GM08714 (cell line): ENCODE measurements around the gene UGCG.
"Not testable (repeated sequence)": the region's sequence is repeated elsewhere in the genome, so short reads cannot be mapped to it uniquely, and the experiment has no call there.

Experiments used
- H3K4me3 ChIP-seq: fragments of 200-500 bp; sonication (Bioruptor generic); 2 replicates; pipeline ENCODE4 v1.5.1; 2014; ENCODE audit warnings: mild to moderate bottlenecking, low read length, inconsistent platforms
- ZNF274 ChIP-seq: IDR thresholded peaks from 2 replicates; pipeline ENCODE4 v1.6.1; 2012; ENCODE audit warnings: mild to moderate bottlenecking, low read depth, low read length

The UGCG gene

DNA sequence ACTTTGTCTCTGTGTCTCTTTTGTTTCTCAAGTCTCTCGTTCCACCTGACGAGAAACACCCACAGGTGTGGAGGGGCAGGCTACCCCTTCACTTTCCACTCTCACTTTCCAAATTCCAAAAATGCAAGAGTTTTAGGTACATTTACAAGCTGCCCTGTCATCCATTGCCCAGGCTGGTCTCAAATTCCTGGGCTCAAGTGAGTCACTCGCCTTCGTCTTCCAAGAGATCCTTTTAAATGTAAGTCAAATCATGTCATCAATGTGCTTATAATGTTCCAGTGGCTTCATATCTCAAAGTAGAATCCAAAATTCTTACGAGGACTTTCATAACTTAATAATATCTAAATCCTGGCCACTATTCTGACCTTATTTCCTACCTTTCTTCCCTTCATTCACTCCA is 20.4 kb upstream of the UGCG start:
- no peak for TF ChIP-seq ZNF274

DNA sequence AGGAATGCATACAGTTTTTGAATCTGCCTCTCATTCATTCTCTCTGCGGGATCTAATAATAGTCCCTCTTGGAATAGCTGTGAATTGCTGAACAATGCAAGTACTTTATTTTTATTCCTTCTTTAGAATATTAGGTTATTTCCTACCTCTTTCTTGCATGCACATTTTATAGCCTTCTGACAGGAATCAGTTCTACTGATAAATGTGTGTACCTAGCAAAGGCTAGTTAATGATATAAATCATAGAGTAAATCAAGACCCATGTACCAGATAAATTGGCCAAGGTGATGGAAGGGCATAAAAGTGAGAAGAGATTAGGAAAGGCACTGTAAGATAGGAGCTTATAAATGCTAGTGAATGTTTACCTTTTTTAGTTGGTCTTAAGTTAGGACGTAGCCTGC is 19.2 kb upstream of the UGCG start:
- no peak overlapping the region for H3K4me3 ChIP-seq
- no peak for TF ChIP-seq ZNF274

More for the DNA sequence above, 20.4 kb upstream of the UGCG start:
- H3K4me3 ChIP-seq, result no peak overlapping the region

DNA sequence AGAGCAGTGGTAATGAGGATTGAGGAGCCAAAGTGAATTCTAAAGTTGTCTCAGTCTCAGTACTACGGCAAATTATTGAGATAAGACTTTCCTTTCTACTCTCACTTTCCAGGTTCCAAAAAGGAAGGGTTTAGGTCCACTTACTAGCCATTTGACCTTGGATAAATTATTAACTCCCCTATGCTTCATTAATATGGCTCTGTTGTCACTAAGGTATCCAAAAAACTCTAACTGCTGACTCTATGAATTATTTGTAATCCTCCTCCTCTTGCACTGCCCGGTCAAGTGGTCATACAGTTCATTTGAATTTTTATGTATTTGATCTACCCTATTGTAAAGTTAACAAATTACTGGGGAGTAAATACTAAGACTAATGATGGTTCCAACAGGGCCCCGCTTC is 17.7 kb upstream of the UGCG start:
- no peak for TF ChIP-seq ZNF274
- H3K4me3 ChIP-seq, result no peak overlapping the region

DNA sequence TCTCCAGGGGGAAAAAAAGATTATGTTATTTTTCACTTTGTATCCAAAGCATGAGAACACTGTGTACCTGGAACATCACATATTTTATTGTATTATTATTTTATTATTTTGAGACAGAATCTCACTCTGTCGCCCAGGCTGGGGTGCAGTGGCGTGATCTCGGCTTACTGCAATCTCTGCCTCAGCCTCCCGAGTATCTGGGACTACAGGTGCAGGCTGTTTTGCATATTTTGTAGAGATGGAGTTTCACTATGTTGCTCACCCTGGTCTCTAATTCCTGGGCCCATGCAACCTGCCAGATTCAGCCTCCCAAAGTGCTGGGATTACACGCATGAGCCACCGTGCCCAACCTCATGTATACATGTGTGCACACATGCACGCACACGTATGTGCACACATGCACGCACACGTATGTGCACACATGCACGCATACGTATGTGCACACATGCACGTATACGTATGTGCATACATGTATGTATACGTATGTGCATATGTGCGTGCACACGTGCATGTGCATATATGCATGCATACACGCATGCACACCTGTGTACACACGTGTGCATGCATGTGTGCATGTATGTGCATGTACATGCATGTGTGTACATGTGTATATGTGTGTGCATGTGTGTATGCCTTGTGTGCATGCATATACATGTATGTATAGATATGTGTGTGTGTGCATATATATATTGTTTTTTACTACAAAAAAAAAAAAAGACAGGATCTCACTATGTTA is 9.5 kb upstream of the UGCG start:
- no peak overlapping the region for H3K4me3 ChIP-seq
- no peak for TF ChIP-seq ZNF274

DNA sequence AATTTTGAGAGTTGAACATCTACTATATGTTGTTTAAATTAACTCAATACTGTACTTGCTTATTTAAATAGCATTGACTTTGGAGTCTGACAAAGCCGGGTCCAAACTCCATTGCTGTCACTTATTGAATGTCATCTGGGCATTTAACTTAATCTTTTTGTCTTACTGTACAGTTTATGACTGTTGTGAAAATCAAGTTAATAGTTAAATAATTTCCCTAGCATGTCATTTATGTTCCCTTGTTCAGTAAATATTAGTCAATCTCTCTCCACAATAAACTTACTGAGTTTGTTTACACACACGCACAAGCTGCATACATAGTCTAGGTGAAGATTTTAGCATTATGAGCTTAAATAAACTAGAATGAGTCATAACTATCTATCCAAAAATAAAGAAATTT is 6.3 kb upstream of the UGCG start:
- no peak for TF ChIP-seq ZNF274
- H3K4me3 ChIP-seq, result no peak overlapping the region

DNA sequence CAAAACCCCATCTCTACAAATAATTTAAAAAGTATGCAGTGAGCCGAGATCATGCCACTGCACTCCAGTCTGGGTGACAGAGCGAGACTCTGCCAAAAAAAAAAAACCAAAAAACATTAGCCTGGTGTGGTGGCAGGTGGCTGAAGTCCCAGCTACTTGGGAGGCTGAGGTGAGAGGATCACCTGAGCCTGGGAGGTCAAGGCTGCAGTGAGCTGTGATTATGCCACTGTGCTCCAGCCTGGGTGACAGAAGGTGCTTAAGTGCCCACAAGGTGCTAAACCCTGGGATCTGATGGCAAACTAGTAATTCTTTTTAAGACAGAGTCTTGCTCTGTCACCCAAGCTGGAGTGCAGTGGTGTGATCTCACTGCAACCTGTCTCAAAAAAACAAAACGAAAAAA is 5.7 kb upstream of the UGCG start:
- not testable (repeated sequence) for H3K4me3 ChIP-seq

DNA sequence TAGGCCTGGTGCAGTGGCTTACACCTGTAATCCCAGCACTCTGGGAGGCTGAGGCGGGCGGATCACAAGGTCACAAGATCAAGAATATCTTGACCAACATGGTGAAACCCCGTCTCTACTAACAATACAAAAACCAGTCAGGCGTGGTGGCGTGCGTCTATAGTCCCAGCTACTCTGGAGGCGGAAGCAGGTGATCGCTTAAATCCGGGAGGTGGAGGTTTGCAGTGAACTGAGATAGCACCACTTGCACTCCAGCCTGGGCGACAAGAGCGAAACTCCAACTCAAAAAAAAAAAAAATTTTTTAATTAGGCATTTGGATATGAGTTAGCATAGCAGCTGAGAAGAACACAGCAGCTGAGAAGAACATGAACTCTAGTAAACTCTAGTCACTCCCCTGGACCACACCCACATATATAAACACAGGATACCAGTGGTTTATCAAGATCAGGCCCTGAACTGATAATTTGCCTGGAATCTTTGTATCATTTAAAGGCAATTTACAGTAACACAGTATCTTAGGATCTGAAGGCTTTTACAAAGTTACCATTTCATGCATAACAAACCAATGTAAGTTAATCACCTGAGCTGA is 4.6 kb upstream of the UGCG start:
- no peak overlapping the region for H3K4me3 ChIP-seq
- TF ChIP-seq ZNF274, result no peak

DNA sequence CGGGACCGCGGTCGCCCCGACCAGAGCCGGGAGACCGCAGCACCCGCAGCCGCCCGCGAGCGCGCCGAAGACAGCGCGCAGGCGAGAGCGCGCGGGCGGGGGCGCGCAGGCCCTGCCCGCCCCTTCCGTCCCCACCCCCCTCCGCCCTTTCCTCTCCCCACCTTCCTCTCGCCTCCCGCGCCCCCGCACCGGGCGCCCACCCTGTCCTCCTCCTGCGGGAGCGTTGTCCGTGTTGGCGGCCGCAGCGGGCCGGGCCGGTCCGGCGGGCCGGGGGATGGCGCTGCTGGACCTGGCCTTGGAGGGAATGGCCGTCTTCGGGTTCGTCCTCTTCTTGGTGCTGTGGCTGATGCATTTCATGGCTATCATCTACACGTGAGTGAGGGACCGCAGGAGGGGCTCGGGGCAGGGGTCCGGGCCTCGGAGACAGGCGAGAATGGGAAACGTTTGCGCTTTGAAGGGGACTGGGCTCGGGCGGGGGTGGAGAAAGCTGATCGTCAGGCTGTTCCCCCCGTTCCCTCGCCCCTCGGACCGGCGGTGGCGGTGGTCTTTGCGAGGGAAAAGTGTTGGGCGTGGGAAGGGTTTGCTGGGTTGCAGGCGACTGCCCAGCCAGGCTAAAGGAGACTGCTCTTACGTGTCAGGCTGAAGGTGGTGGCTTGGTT is 457 bp downstream of the UGCG start:
- no peak for TF ChIP-seq ZNF274
- peak overlapping the region; percentile 92 for H3K4me3 ChIP-seq

DNA sequence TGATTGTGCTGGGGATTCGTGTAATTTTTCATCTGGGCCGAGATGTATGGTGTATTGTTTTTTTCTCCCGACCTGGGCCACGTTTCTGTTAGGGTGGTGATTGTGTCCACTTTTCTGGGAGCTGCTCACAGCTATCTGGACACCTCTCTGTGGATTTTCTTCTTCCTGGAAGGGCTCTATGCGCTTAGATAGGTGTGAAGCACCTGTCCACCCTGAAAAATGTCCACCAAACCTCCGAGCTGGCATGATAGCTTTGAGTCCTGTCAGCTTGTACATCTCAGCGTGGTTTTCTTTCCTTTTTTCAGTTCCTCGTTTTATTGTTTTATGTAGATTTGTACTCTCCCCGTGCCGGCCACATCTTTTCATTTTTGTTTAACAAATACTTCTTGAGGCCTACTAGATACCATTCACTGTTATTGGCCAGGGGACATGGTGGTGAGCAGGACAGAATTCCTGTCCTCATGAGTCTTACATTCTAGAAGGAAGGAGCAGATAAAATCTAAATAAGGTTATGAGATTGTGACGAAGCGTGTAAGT is 1.1 kb downstream of the UGCG start:
- no peak for TF ChIP-seq ZNF274
- H3K4me3 ChIP-seq, result peak overlapping the region; percentile 92

DNA sequence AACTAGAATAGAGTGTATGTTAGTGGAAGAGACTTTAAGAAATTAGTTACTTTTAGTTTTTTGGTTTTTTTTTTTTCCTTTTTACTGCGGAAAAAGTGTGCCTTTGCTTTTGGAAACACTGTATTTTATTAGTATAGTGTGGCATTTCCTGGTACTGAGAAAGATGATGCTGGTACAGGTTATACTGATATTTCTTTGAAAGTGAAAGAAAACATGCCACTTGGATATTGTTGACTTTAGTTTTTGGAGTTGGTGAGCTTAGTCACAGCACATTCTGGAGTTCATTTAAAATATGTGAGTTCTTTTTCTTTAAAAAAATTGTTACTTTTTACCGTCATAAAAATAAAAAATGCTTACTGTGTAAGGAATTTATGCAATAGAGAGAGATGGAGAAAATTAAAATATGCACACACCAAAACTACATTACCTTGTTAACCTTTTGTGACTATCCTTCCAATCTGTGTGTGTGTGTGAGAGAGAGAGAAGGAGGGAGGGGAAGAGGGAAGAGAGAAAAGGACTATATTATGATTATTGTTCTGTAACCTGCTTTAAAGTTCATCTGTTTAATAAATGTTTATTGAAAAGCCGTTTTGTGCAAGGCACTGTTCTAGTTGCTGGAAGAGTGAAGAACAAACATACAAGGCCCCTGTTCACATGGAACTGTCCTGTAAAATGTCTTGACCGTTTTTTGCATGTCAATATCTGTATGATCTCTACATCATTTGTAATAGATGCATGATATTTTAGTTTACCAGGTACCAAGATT is 1.9 kb downstream of the UGCG start:
- H3K4me3 ChIP-seq, result peak overlapping the region; percentile 92; the same call in 1 of the 2 replicates
- TF ChIP-seq ZNF274, result no peak

DNA sequence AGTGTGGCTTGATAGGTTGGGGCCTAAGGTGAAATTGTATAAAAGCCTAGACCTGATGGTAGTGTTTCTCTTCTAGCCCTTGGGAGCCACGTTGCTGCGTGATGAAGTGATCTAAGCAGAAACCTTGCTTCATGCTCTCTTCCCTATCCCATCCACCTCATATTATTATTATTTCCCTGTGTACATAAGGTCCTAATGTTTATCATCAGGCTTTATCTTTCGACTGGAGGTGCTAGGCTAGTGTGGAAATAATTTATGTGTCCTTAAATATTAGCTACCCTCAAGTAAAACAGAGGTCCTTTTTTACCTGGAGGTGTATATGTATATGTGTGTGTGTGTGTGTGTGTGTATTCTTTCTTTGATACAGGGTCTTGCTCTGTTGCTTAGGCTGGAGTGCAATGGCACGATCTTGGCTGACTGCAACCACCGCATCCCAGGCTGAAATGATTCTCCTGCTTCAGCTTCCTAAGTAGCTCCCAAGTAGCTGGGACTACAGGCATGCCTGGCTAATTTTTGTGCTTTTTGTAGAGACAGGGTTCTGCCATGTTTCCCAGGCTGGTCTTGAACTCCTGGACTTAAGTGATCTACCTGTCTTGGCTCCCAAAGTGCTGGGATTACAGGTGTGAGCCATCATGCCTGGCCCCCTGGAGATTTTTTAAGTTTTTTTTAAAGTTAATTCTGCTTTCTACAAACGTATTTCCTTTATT is 3.7 kb downstream of the UGCG start:
- TF ChIP-seq ZNF274, result no peak
- peak overlapping the region; percentile 18 for H3K4me3 ChIP-seq

DNA sequence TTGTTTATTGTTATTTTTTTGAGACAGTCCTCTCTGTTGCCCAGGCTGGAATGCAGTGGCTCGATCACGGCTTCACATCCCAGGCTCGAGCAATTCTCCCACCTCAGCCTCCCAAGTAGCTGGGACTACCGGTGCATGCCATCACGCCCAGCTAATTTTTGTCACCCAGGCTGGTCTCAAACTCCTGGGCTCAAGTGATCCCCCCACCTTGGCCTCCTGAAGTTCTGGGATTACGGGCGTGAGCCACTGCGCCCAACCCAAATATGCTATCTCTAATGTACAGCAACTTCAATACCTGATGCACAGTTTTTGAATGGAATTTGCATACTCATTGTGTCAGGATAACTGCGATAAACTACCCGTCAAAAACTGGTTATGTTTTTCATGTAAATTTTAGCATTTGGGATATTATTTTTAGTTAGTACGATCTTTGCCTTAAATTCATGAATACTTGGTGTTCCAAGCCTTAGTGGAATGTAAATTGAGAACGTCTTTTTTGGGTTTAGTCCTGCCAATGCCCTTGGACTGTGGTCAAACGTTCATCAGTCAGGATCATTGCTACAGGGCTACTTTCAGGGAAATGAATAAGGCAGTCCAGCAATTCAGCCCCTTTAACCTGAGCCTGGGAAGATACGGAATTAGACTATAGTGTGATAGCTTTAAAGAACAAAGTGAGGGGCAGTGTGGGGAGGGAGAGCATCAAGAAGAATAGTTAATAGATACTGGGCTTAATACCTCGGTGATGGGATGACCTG is 4.4 kb downstream of the UGCG start:
- no peak overlapping the region; the same call in 1 of the 2 replicates for H3K4me3 ChIP-seq
- TF ChIP-seq ZNF274, result no peak
